SK-N-SH (cell line): Measurements from ENCODE around the gene FAM222B. TPM values are rescaled to one million over a fixed set of nuclear protein-coding genes. Genes with fewer than 3 reads are reported as not detected.
A peak's percentile ranks its signal among the peaks of the same experiment; 100 is the strongest.

ENCODE experiments used
- CTCF ChIA-PET: fragments of 300-600, 350-600 bp; formaldehyde crosslinking; extraction: SDS; loops from one replicate; lab custom pipeline; 2021; lab: Yijun Ruan, JAX
- POLR2A ChIA-PET: fragments of 350-600 bp; sonication (Branson Sonifier 250); formaldehyde crosslinking; extraction: SDS; loops from one replicate; lab custom pipeline; 2020; ENCODE audit warnings: antibody characterized with exemption, inconsistent platforms; lab: Yijun Ruan, JAX
- DNase-seq: peaks from one replicate; pipeline ENCODE4 v3.0.0; 2012
- H2AFZ ChIP-seq: fragments of 200-600 bp; sonication (generic); 2 replicates; pipeline ENCODE4 v1.8.1; 2016; ENCODE audit warnings: antibody characterized with exemption, mild to moderate bottlenecking, low read depth
- H3F3A ChIP-seq: fragments of 200-600 bp; sonication (generic); replicated peaks from 2 replicates; pipeline ENCODE3; 2016; ENCODE audit warnings: antibody characterized with exemption, mild to moderate bottlenecking; ENCODE audit not compliant: insufficient read depth
- H3K27ac ChIP-seq, 2 experiments: fragments of 200-500 bp in 1 of 2; fragments of 200-600 bp in 1 of 2; sonication (Bioruptor generic) in 1 of 2; sonication (generic), shearing (Covaris generic) in 1 of 2; 2 replicates each; pipeline versions ENCODE4 v1.5.1 to v1.6.1; 2014 to 2016; ENCODE audit warnings: low read depth in 2 of 2, inconsistent platforms in 1 of 2, low read length in 1 of 2, mild to moderate bottlenecking in 1 of 2, mixed read lengths in 1 of 2
- H3K27me3 ChIP-seq: fragments of 200-600 bp; sonication (generic), shearing (Covaris generic); 2 replicates; pipeline ENCODE4 v1.6.1; 2016; ENCODE audit warnings: mixed run types; ENCODE audit not compliant: insufficient read depth
- H3K36me3 ChIP-seq, 2 experiments: fragments of 200-500 bp in 1 of 2; fragments of 200-600 bp in 1 of 2; sonication (Bioruptor generic) in 1 of 2; sonication (generic) in 1 of 2; replicated peaks in 1 of 2; 2 replicates each; pipeline versions ENCODE3 to v1.5.1; 2014 to 2016; ENCODE audit warnings: low read length in 1 of 2, mild to moderate bottlenecking in 1 of 2; ENCODE audit not compliant: insufficient read depth in 2 of 2, control insufficient read depth in 1 of 2
- H3K4me1 ChIP-seq, 2 experiments: fragments of 200-500 bp in 1 of 2; fragments of 200-600 bp in 1 of 2; sonication (Bioruptor generic) in 1 of 2; sonication (generic), shearing (Covaris generic) in 1 of 2; 2 replicates each; pipeline versions ENCODE4 v1.5.1 to v1.6.1; 2014 to 2016; ENCODE audit warnings: low read depth in 1 of 2, low read length in 1 of 2, mixed run types in 1 of 2; ENCODE audit not compliant: insufficient read depth in 2 of 2, control insufficient read depth in 1 of 2
- H3K4me2 ChIP-seq: fragments of 200-600 bp; sonication (generic), shearing (Covaris generic); 2 replicates; pipeline ENCODE4 v1.6.1; 2017; ENCODE audit warnings: mixed run types
- H3K4me3 ChIP-seq, 2 experiments: fragments of 200-500 bp in 1 of 2; fragments of 200-600 bp in 1 of 2; sonication (Bioruptor generic) in 1 of 2; sonication (generic), shearing (Covaris generic) in 1 of 2; 2 replicates each; pipeline versions ENCODE4 v1.5.1 to v1.8.1; 2014 to 2016; ENCODE audit warnings: low read depth in 2 of 2, inconsistent platforms in 1 of 2, low read length in 1 of 2, mild to moderate bottlenecking in 1 of 2, mixed read lengths in 1 of 2, moderate library complexity in 1 of 2
- H3K79me2 ChIP-seq: fragments of 200-600 bp; sonication (generic); 2 replicates; pipeline ENCODE4 v1.8.1; 2017; ENCODE audit warnings: mild to moderate bottlenecking; ENCODE audit not compliant: insufficient read depth
- H3K9ac ChIP-seq: fragments of 200-600 bp; sonication (generic); 2 replicates; pipeline ENCODE4 v1.6.1; 2017; ENCODE audit warnings: mixed run types
- H3K9me2 ChIP-seq: fragments of 200-600 bp; sonication (generic); 2 replicates; pipeline ENCODE4 v1.6.1; 2017; ENCODE audit warnings: mixed run types
- H3K9me3 ChIP-seq: fragments of 200-600 bp; sonication (generic); 2 replicates; pipeline ENCODE4 v1.6.1; 2017; ENCODE audit warnings: mixed run types, mild to moderate bottlenecking, moderate library complexity
- H4K20me1 ChIP-seq: fragments of 200-600 bp; sonication (generic); 2 replicates; pipeline ENCODE4 v1.6.1; 2017; ENCODE audit warnings: mild to moderate bottlenecking, mixed run types; ENCODE audit not compliant: insufficient read depth
- ELF1 ChIP-seq: IDR thresholded peaks from 2 replicates; pipeline ENCODE4 v1.4.0; 2012
- EP300 ChIP-seq, 2 experiments: IDR thresholded peaks; 2 replicates each; pipeline versions ENCODE4 v1.4.0 to v1.6.1; 2012; ENCODE audit warnings: borderline replicate concordance in 1 of 2, low read depth in 1 of 2, low read length in 1 of 2
- EZH2phosphoT487 ChIP-seq: fragments of 200-600 bp; sonication (generic); IDR thresholded peaks from 2 replicates; pipeline ENCODE4 v1.6.1; 2017; ENCODE audit warnings: low read depth, mixed run types, mild to moderate bottlenecking, antibody characterized with exemption, moderate library complexity, borderline replicate concordance
- GABPA ChIP-seq: IDR thresholded peaks from 2 replicates; pipeline ENCODE4 v1.4.0; 2012; ENCODE audit warnings: low read depth, mild to moderate bottlenecking
- MXI1 ChIP-seq: IDR thresholded peaks from 2 replicates; pipeline ENCODE4 v1.6.1; 2012; ENCODE audit warnings: mild to moderate bottlenecking, low read depth, low read length, improper control_type of control experiment
- PBX3 ChIP-seq: IDR thresholded peaks from 2 replicates; pipeline ENCODE4; 2012
- POLR2AphosphoS5 ChIP-seq: IDR thresholded peaks from 2 replicates; pipeline ENCODE4 v1.6.1; 2012; ENCODE audit warnings: low read depth, low read length
- RCOR1 ChIP-seq: fragments of 150-350 bp; IDR thresholded peaks from 2 replicates; pipeline ENCODE4 v1.6.1; 2017; ENCODE audit warnings: antibody characterized with exemption, low read length
- TAF1 ChIP-seq: IDR thresholded peaks from 2 replicates; pipeline ENCODE4 v1.6.1; 2012; ENCODE audit warnings: low read depth, mild to moderate bottlenecking, low read length, moderate library complexity, borderline replicate concordance
- YY1 ChIP-seq: IDR thresholded peaks from 2 replicates; pipeline ENCODE4 v1.4.0; 2012; ENCODE audit warnings: low read depth, mild to moderate bottlenecking
- WGBS: methylation state at CpG from one replicate; pipeline ENCODE4 v1.1.6; 2017; ENCODE audit warnings: low lambda C conversion rate; 5-methylcytosine and 5-hydroxymethylcytosine counted together
- polyA plus RNA-seq, 3 experiments: library from polyadenylated mRNA; depleted of rRNA; stranded (reverse); fragments of >200 nt; gene quantifications; 2 replicates each; pipeline ENCODE4 v1.2.3, GENCODE V29; 2012
- TF ChIP-seq, protein P1 (sequence below): fragments of 150-350 bp; IDR thresholded peaks from 2 replicates; pipeline ENCODE4 v1.6.1; 2017; ENCODE audit warnings: antibody characterized with exemption, low read length, low read depth, borderline replicate concordance
- TF ChIP-seq, protein P2 (sequence below): IDR thresholded peaks from 2 replicates; pipeline ENCODE4 v1.4.0; 2012; ENCODE audit warnings: low read depth, borderline replicate concordance
- TF ChIP-seq, protein P3 (sequence below): IDR thresholded peaks from 2 replicates; pipeline ENCODE4 v1.6.1; 2012; ENCODE audit warnings: mild to moderate bottlenecking, low read depth, low read length, moderate library complexity
- TF ChIP-seq, protein P4 (sequence below): IDR thresholded peaks from 2 replicates; pipeline ENCODE4 v1.4.0; 2012; ENCODE audit warnings: low read depth

Gene FAM222B
- polyA plus RNA-seq, 1 of the 3 experiments (the other 2 are of a cell fraction), result 9.0 TPM

DNA sequence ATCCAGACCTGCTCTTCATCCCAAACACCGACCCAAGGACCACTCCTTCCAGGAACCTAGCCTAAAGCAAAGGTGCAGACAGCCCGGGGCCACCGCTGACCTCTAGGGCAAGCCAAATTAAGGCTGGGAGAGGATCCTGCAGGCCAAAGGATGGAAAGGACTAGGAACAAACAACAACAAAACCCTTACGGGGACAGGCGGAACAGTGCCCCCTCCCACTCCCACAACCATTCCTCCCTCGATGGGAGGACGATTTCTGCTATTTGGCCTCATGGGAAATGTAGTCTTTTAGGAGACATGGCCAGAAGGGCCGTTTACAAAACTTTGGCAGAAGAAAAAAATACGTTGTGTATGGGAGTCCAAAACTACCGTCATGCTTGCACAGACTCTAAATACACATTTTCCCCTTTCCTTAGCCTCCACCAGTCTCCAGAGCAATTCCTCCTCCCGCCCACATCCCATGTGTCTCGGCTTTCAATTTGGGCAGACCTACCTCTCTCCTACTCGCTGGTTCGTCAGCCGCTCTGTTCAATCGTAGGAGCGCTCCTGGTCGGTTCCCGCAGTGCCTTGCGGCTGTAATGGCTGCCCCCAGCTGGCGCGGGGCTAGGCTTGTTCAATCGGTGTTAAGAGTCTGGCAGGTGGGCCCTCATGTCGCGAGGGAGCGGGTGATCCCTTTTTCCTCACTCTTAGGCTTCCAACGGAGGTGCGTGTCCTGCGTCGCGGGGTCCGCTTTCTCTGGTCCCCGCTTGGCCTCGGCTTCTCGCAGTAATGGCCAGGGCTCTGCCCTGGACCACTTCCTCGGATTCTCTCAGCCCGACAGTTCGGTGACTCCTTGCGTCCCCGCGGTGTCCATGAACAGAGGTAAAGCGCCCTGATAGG is 12.1 kb upstream of the FAM222B start, which contains the start of gene ERAL1:
TSS of gene ERAL1 (plus strand) at position 560 of the 879 bp plus-strand sequence. CDS start at position 579, 19 bp downstream.
- TF ChIP-seq, protein P1, sequence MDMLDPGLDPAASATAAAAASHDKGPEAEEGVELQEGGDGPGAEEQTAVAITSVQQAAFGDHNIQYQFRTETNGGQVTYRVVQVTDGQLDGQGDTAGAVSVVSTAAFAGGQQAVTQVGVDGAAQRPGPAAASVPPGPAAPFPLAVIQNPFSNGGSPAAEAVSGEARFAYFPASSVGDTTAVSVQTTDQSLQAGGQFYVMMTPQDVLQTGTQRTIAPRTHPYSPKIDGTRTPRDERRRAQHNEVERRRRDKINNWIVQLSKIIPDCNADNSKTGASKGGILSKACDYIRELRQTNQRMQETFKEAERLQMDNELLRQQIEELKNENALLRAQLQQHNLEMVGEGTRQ, result no peak
- TF ChIP-seq, protein P2, sequence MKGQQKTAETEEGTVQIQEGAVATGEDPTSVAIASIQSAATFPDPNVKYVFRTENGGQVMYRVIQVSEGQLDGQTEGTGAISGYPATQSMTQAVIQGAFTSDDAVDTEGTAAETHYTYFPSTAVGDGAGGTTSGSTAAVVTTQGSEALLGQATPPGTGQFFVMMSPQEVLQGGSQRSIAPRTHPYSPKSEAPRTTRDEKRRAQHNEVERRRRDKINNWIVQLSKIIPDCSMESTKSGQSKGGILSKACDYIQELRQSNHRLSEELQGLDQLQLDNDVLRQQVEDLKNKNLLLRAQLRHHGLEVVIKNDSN, result no peak
- TF ChIP-seq PBX3 (peak; percentile 40), MXI1 (peak; percentile 85), YY1 (peak; percentile 99), EP300 (IDR thresholded peaks at IDR 0.05; ENCODE audit: borderline replicate concordance in 1 of 2, low read depth in 1 of 2, low read length in 1 of 2) (no peak), RCOR1 (no peak), GABPA (peak; percentile 8; the same call in 1 of the 2 replicates), POLR2AphosphoS5 (peak; percentile 81; the same call in 1 of the 2 replicates), TAF1 (peak; percentile 88), EZH2phosphoT487 (no peak), ELF1 (peak; percentile 43; the same call in 1 of the 2 replicates)
- TF ChIP-seq, protein P3, sequence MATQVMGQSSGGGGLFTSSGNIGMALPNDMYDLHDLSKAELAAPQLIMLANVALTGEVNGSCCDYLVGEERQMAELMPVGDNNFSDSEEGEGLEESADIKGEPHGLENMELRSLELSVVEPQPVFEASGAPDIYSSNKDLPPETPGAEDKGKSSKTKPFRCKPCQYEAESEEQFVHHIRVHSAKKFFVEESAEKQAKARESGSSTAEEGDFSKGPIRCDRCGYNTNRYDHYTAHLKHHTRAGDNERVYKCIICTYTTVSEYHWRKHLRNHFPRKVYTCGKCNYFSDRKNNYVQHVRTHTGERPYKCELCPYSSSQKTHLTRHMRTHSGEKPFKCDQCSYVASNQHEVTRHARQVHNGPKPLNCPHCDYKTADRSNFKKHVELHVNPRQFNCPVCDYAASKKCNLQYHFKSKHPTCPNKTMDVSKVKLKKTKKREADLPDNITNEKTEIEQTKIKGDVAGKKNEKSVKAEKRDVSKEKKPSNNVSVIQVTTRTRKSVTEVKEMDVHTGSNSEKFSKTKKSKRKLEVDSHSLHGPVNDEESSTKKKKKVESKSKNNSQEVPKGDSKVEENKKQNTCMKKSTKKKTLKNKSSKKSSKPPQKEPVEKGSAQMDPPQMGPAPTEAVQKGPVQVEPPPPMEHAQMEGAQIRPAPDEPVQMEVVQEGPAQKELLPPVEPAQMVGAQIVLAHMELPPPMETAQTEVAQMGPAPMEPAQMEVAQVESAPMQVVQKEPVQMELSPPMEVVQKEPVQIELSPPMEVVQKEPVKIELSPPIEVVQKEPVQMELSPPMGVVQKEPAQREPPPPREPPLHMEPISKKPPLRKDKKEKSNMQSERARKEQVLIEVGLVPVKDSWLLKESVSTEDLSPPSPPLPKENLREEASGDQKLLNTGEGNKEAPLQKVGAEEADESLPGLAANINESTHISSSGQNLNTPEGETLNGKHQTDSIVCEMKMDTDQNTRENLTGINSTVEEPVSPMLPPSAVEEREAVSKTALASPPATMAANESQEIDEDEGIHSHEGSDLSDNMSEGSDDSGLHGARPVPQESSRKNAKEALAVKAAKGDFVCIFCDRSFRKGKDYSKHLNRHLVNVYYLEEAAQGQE, result 0 out of 2 replicates have a peak, but pooled peaks have one; percentile 12
- TF ChIP-seq, protein P4, sequence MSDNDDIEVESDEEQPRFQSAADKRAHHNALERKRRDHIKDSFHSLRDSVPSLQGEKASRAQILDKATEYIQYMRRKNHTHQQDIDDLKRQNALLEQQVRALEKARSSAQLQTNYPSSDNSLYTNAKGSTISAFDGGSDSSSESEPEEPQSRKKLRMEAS, result peak; percentile 85
- TF ChIP-seq, all 33 proteins: peak for 9
- Histone ChIP-seq H3K79me2 (peaks cover 14% of the 10 kb centered on the region), H3K27me3 (no peaks in the 10 kb centered on the region), H4K20me1 (no peaks in the 10 kb centered on the region), H3K9me3 (no peaks in the 10 kb centered on the region), H3K4me1 (peaks cover 0 to 5% of the 10 kb centered on the region in 2 experiments; a peak in 2 of 4 replicates), H3K27ac (peak within 1 kb of the TSS; percentile 31 to 84; a peak in 3 of 4 replicates), H3K4me3 (peak within 1 kb of the TSS; percentile 76 to 83), H3F3A (no peaks in the 10 kb centered on the region), H3K4me2 (peak within 1 kb of the TSS; percentile 98), H3K9ac (peak within 1 kb of the TSS; percentile 80), H3K9me2 (no peaks in the 10 kb centered on the region), H3K36me3 (peaks cover 4 to 20% of the 10 kb centered on the region in 2 experiments), H2AFZ (peak within 1 kb of the TSS; percentile 91)
- CTCF ChIA-PET, result interaction anchor here (0.9 to 2.0 kb wide), 3 partner anchors 48 to 128 kb away, joined by 3 to 4 read pairs (median 4); partner anchors contain the start of gene DHRS13
- DNase-seq, result peak; percentile 88
- under 1% methylated on average over 40 of the region's 42 CpGs for WGBS
- POLR2A ChIA-PET, result no interaction called here
